DOHH2 (cell line): Measurements from ENCODE around the gene PIAS1.
"Not testable (repeated sequence)": the region's sequence is repeated elsewhere in the genome, so short reads cannot be mapped to it uniquely, and the experiment has no call there.

ENCODE experiments used
- H3F3A ChIP-seq: fragments of 200-600 bp; sonication (generic), shearing (Covaris generic); 2 replicates; pipeline ENCODE4 v1.6.0; 2016; ENCODE audit warnings: antibody characterized with exemption, mild to moderate bottlenecking; ENCODE audit not compliant: control insufficient read depth, insufficient read depth
- H3K27ac ChIP-seq: fragments of 200-600 bp; sonication (generic); 2 replicates; pipeline ENCODE4 v1.5.1; 2014; ENCODE audit warnings: low read depth, mild to moderate bottlenecking, low read length, moderate library complexity
- H3K27me3 ChIP-seq: fragments of 200-600 bp; sonication (generic); 2 replicates; pipeline ENCODE4 v1.6.1; 2014; ENCODE audit warnings: mild to moderate bottlenecking, low read length, mixed read lengths; ENCODE audit not compliant: control insufficient read depth
- H3K36me3 ChIP-seq: fragments of 200-600 bp; sonication (generic); 2 replicates; pipeline ENCODE4 v1.6.1; 2014; ENCODE audit warnings: mild to moderate bottlenecking, low read length, moderate library complexity, mixed read lengths; ENCODE audit not compliant: control insufficient read depth
- H3K4me1 ChIP-seq: fragments of 200-600 bp; sonication (generic); 2 replicates; pipeline ENCODE4 v1.6.1; 2014; ENCODE audit warnings: mild to moderate bottlenecking, low read length, mixed read lengths; ENCODE audit not compliant: control insufficient read depth
- H3K4me2 ChIP-seq: fragments of 200-600 bp; sonication (generic); 2 replicates; pipeline ENCODE4 v1.6.0; 2014; ENCODE audit warnings: mild to moderate bottlenecking, low read length, moderate library complexity
- H3K4me3 ChIP-seq: fragments of 200-600 bp; sonication (generic); 2 replicates; pipeline ENCODE4 v1.5.1; 2014; ENCODE audit warnings: mild to moderate bottlenecking, low read length, mixed read lengths
- H3K79me2 ChIP-seq: fragments of 200-600 bp; sonication (generic); 2 replicates; pipeline ENCODE4 v1.6.1; 2014; ENCODE audit warnings: mild to moderate bottlenecking, low read length, mixed read lengths; ENCODE audit not compliant: control insufficient read depth
- H3K9me2 ChIP-seq: fragments of 200-600 bp; sonication (generic); replicated peaks from 2 replicates; pipeline ENCODE4 v1.6.1; 2014; ENCODE audit warnings: mild to moderate bottlenecking, low read length, mixed read lengths; ENCODE audit not compliant: control insufficient read depth
- H3K9me3 ChIP-seq: fragments of 200-600 bp; sonication (generic); 2 replicates; pipeline ENCODE4 v1.6.1; 2014; ENCODE audit warnings: antibody characterized with exemption, low read length, mixed read lengths; ENCODE audit not compliant: control insufficient read depth, insufficient read depth
- H4K20me1 ChIP-seq: fragments of 200-600 bp; sonication (generic); 2 replicates; pipeline ENCODE4 v1.6.0; 2014; ENCODE audit warnings: low read depth, mild to moderate bottlenecking, antibody characterized with exemption, low read length, moderate library complexity; ENCODE audit not compliant: control insufficient read depth, insufficient read depth
- EZH2phosphoT487 ChIP-seq: fragments of 200-600 bp; sonication (generic); IDR thresholded peaks from 2 replicates; pipeline ENCODE4 v1.6.1; 2017; ENCODE audit warnings: borderline replicate concordance, mild to moderate bottlenecking, antibody characterized with exemption, low read length, moderate library complexity, mixed read lengths
- TF ChIP-seq, protein P1 (sequence below): fragments of 200-600 bp; sonication (generic); IDR thresholded peaks from one replicate; pipeline ENCODE4 v1.5.1; 2014; ENCODE audit warnings: antibody characterized with exemption, mild to moderate bottlenecking, low read depth, low read length; ENCODE audit not compliant: poor library complexity, severe bottlenecking

PIAS1 gene

DNA sequence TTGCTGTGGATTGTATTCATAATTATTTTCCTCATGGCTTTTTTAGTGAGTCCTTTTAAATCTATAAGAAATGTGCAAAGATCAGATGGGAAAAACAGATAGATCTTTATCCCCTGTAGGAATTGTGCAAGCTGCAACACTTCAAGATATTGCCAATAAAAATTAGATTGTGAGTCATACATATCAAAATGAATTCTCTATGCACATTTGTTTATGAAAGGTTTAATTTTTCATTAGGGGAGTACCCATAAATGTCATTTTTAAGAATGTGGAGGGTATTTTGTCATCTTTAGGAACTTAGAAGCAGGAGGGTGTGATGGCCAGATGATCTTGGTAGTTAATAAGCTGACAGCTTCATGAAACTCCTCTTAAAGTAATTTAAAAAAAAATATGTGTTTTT, 2.9 kb downstream of the PIAS1 start:
- H3F3A ChIP-seq = 0 out of 2 replicates have a peak, but pooled peaks cover 3% of the 10 kb centered on the region
- no peaks in the 10 kb centered on the region for H3K9me3 ChIP-seq
- peaks cover 25% of the 10 kb centered on the region for H3K4me1 ChIP-seq
- peaks cover 35% of the 10 kb centered on the region for H4K20me1 ChIP-seq
- H3K4me3 ChIP-seq = no peak overlapping the region
- no peak overlapping the region for H3K27ac ChIP-seq
- peaks cover 78% of the 10 kb centered on the region for H3K79me2 ChIP-seq
- peaks cover 40% of the 10 kb centered on the region for H3K36me3 ChIP-seq
- TF ChIP-seq EZH2phosphoT487 = no peak
- TF ChIP-seq, protein P1, sequence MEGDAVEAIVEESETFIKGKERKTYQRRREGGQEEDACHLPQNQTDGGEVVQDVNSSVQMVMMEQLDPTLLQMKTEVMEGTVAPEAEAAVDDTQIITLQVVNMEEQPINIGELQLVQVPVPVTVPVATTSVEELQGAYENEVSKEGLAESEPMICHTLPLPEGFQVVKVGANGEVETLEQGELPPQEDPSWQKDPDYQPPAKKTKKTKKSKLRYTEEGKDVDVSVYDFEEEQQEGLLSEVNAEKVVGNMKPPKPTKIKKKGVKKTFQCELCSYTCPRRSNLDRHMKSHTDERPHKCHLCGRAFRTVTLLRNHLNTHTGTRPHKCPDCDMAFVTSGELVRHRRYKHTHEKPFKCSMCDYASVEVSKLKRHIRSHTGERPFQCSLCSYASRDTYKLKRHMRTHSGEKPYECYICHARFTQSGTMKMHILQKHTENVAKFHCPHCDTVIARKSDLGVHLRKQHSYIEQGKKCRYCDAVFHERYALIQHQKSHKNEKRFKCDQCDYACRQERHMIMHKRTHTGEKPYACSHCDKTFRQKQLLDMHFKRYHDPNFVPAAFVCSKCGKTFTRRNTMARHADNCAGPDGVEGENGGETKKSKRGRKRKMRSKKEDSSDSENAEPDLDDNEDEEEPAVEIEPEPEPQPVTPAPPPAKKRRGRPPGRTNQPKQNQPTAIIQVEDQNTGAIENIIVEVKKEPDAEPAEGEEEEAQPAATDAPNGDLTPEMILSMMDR = no peak
- H3K9me2 ChIP-seq = no peaks in the 10 kb centered on the region
- H3K27me3 ChIP-seq = no peaks in the 10 kb centered on the region
- peak overlapping the region; percentile 90 for H3K4me2 ChIP-seq

DNA sequence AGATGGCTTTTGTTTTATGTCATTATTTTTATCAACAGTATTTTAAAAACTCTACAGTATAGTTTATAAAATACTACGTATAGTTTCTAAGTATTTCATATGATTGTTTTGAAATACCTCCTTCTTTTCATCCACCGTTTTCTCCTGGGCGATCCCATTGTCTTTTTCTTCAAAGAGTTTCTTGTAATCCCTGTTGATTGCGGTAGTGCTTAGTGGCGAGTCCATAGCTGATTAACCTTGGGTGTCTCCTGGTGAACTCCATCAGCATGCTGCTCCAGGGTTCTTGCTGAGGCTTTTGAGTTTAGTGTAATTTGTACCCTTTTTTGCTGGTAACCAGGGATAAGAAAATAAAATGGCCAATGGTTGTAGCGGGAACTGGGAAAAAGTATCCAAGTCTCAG, 3.6 kb downstream of the PIAS1 start:
- Histone ChIP-seq H3K4me2 (no peak overlapping the region), H4K20me1 (peaks cover 35% of the 10 kb centered on the region), H3K9me3 (no peaks in the 10 kb centered on the region), H3K4me3 (no peak overlapping the region), H3K36me3 (peaks cover 40% of the 10 kb centered on the region), H3K27ac (no peak overlapping the region), H3K9me2 (no peaks in the 10 kb centered on the region), H3K27me3 (no peaks in the 10 kb centered on the region), H3K79me2 (peaks cover 86% of the 10 kb centered on the region), H3F3A (no peaks in the 10 kb centered on the region), H3K4me1 (peaks cover 25% of the 10 kb centered on the region)
- TF ChIP-seq, protein P1 = no peak
- no peak for TF ChIP-seq EZH2phosphoT487

DNA sequence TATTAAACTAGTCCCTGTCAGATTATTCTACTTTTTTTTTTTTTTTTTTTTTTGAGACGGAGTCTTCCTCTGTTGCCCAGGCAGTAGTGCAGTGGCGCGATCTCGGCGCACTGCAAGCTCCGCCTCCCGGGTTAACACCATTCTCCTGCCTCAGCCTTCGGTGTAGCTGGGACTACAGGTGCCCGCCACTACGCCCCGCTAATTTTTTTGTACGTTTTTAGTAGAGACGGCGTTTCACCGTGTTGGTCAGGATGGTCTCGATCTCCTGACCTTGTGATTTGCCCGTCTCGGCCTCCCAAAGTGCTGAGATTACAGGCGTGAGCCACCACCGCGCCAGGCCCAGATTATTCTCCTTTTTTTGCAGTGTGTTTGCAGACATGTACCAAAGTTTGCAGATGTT, 4.9 kb downstream of the PIAS1 start:
- H3K9me3 ChIP-seq, H3K9me2 ChIP-seq, H3K27me3 ChIP-seq, H3K4me2 ChIP-seq, H3K4me3 ChIP-seq, H3F3A ChIP-seq, H3K27ac ChIP-seq: not testable (repeated sequence)
- peaks cover 98% of the 10 kb centered on the region for H3K79me2 ChIP-seq
- H3K4me1 ChIP-seq = peaks cover 16% of the 10 kb centered on the region
- peaks cover 37% of the 10 kb centered on the region for H3K36me3 ChIP-seq
- H4K20me1 ChIP-seq = peaks cover 35% of the 10 kb centered on the region

DNA sequence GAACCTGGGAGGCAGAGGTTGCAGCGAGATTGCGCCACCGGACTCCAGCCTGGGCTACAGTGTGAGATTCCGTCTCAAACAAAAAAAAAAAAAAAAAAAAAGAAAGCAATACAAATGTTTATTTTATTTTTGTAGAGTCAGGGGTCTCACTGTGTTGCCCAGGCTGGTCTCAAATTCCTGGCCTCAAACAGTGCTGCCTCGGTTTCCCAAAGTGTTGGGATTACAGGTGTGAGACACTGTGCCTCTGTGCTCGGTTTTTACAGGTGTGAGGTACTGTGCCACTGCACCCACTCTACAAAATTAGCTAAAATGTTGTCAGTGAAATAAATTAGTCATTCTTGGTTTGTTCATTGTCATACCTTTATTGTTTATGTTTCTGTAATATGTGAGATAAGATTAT, 5.5 kb downstream of the PIAS1 start:
- no peaks in the 10 kb centered on the region for H3F3A ChIP-seq
- H4K20me1 ChIP-seq = peaks cover 39% of the 10 kb centered on the region
- no peak overlapping the region for H3K27ac ChIP-seq
- H3K4me2 ChIP-seq = no peak overlapping the region
- no peaks in the 10 kb centered on the region for H3K9me3 ChIP-seq
- no peaks in the 10 kb centered on the region for H3K27me3 ChIP-seq
- H3K36me3 ChIP-seq = peaks cover 36% of the 10 kb centered on the region
- TF ChIP-seq EZH2phosphoT487 = no peak
- TF ChIP-seq, protein P1 = no peak
- H3K4me1 ChIP-seq = peaks cover 16% of the 10 kb centered on the region
- no peak overlapping the region for H3K4me3 ChIP-seq
- no peaks in the 10 kb centered on the region for H3K9me2 ChIP-seq
- H3K79me2 ChIP-seq = peaks cover 100% of the 10 kb centered on the region
